Activated CD4-positive, alpha-beta T cell treated with anti-CD3 and anti-CD28 coated beads, Interleukin-10, Interleukin-2, amounts not matched to agents 100 ng/mL and 50 ng/mL, durations not matched to agents 16 hours and 8 hours (primary cell): Measurements from ENCODE around the gene LY9.
"Not testable (repeated sequence)": the region's sequence is repeated elsewhere in the genome, so short reads cannot be mapped to it uniquely, and the experiment has no call there.

ENCODE experiments used
- DNase-seq: peaks from one replicate; pipeline ENCODE4 v3.0.0-alpha.2; 2020

The LY9 gene

GRCh38 chr1:160774886-160775719 lies 20.9 kb upstream of the LY9 start:
- DNase-seq = no peak

- DNase-seq = no peak
Measured at GRCh38 chr1:160776178-160776577, 19.8 kb upstream of the LY9 start.

GRCh38 chr1:160777486-160778089 lies 18.4 kb upstream of the LY9 start:
- peak; percentile 70 for DNase-seq

GRCh38 chr1:160778976-160779375 lies 17.0 kb upstream of the LY9 start:
- no peak for DNase-seq

- DNase-seq = peak; percentile 58
Measured at GRCh38 chr1:160779626-160780397, 16.2 kb upstream of the LY9 start.

- no peak for DNase-seq
Measured at GRCh38 chr1:160780398-160780755, 15.6 kb upstream of the LY9 start.

- DNase-seq = no peak
Measured at GRCh38 chr1:160781186-160781766, 14.7 kb upstream of the LY9 start.

GRCh38 chr1:160781914-160782689 lies 13.9 kb upstream of the LY9 start:
- peak; percentile 87 for DNase-seq

GRCh38 chr1:160782988-160783765 lies 12.8 kb upstream of the LY9 start:
- DNase-seq = not testable (repeated sequence)

GRCh38 chr1:160789051-160789701 lies 6.8 kb upstream of the LY9 start:
- DNase-seq = no peak

- no peak for DNase-seq
Measured at GRCh38 chr1:160789702-160790611, 6.0 kb upstream of the LY9 start.

GRCh38 chr1:160794376-160794775 lies 1.6 kb upstream of the LY9 start:
- DNase-seq = no peak

GRCh38 chr1:160797271-160797709 lies 1.3 kb downstream of the LY9 start:
- peak; percentile 68 for DNase-seq

GRCh38 chr1:160797861-160798273 lies 1.9 kb downstream of the LY9 start:
- DNase-seq = peak; percentile 85

GRCh38 chr1:160798439-160798838 lies 2.5 kb downstream of the LY9 start:
- no peak for DNase-seq

- DNase-seq = no peak
Measured at GRCh38 chr1:160799641-160800040, 3.7 kb downstream of the LY9 start.

GRCh38 chr1:160800142-160800541 lies 4.2 kb downstream of the LY9 start:
- no peak for DNase-seq

GRCh38 chr1:160800645-160801408 lies 4.9 kb downstream of the LY9 start:
- peak; percentile 67 for DNase-seq
